Mesothelial cell of epicardium (in vitro differentiated cells): ENCODE measurements around the gene PLEKHA5. TPM values are rescaled to one million over a fixed set of nuclear protein-coding genes. Genes with fewer than 3 reads are reported as not detected.
"Not testable (repeated sequence)": the region's sequence is repeated elsewhere in the genome, so short reads cannot be mapped to it uniquely, and the experiment has no call there.

Experiments
- DNase-seq, 2 experiments: peaks; one replicate each; pipeline ENCODE4 v3.0.0; 2021; ENCODE audit warnings: low spot score in 2 of 2; ENCODE audit not compliant: unreplicated experiment in 2 of 2
- H3K27ac Mint-ChIP-seq: 2 replicates; pipeline ENCODE4 v1.8.0; 2021; ENCODE audit warnings: mixed read lengths
- H3K27me3 Mint-ChIP-seq: 2 replicates; pipeline ENCODE4 v1.8.0; 2021; ENCODE audit warnings: low read depth, mixed read lengths
- H3K36me3 Mint-ChIP-seq: 2 replicates; pipeline ENCODE4 v1.8.0; 2021; ENCODE audit warnings: mixed read lengths
- H3K4me1 Mint-ChIP-seq: 2 replicates; pipeline ENCODE4 v1.8.0; 2021; ENCODE audit warnings: mixed read lengths
- H3K4me3 Mint-ChIP-seq: 2 replicates; pipeline ENCODE4 v1.8.0; 2021; ENCODE audit warnings: mild to moderate bottlenecking, moderate library complexity, mixed read lengths
- H3K9me3 Mint-ChIP-seq: 2 replicates; pipeline ENCODE4 v1.8.0; 2021; ENCODE audit warnings: mixed read lengths
- total RNA-seq: library from RNA; stranded (reverse); gene quantifications from 3 replicates; pipeline ENCODE4 v1.2.1, GENCODE V29; 2021
- TF ChIP-seq, protein P1 (sequence below): fragments of 200-600 bp; sonication (generic); IDR thresholded peaks from one replicate; pipeline ENCODE4 v1.5.0; 2021; ENCODE audit warnings: antibody characterized with exemption; ENCODE audit not compliant: unreplicated experiment

Gene PLEKHA5
- total RNA-seq, 1 donor from 2014 or later = 52.0 TPM

DNA sequence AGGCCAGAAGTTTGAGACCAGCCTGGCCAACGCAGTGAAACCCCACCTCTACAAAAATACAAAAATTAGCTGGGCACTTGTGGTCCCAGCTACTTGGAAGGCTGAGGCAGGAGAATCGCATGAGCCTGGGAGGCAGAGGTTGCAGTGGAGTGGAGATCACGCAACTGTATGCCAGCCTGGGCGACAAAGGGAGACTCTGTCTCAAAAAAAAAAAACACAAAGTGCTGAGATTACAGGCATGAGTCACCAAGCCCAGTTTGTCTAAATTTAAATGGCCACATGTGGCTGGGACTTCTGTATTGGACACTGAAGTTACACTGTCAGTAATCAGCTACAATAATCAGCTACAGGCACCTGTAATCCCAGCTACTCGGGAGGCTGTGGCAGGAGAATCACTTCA, 208.9 kb downstream of the PLEKHA5 start:
- DNase-seq = no peak
- TF ChIP-seq, protein P1, sequence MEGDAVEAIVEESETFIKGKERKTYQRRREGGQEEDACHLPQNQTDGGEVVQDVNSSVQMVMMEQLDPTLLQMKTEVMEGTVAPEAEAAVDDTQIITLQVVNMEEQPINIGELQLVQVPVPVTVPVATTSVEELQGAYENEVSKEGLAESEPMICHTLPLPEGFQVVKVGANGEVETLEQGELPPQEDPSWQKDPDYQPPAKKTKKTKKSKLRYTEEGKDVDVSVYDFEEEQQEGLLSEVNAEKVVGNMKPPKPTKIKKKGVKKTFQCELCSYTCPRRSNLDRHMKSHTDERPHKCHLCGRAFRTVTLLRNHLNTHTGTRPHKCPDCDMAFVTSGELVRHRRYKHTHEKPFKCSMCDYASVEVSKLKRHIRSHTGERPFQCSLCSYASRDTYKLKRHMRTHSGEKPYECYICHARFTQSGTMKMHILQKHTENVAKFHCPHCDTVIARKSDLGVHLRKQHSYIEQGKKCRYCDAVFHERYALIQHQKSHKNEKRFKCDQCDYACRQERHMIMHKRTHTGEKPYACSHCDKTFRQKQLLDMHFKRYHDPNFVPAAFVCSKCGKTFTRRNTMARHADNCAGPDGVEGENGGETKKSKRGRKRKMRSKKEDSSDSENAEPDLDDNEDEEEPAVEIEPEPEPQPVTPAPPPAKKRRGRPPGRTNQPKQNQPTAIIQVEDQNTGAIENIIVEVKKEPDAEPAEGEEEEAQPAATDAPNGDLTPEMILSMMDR = no peak
- peaks cover 6% of the 10 kb centered on the region for H3K9me3 Mint-ChIP-seq
- peaks cover 16% of the 10 kb centered on the region for H3K36me3 Mint-ChIP-seq
- H3K27ac Mint-ChIP-seq = no peak overlapping the region
- no peaks in the 10 kb centered on the region for H3K27me3 Mint-ChIP-seq
- H3K4me3 Mint-ChIP-seq = no peak overlapping the region
- no peaks in the 10 kb centered on the region for H3K4me1 Mint-ChIP-seq

- H3K36me3 Mint-ChIP-seq = peaks cover 54% of the 10 kb centered on the region
- H3K9me3 Mint-ChIP-seq = peaks cover 11% of the 10 kb centered on the region
- DNase-seq, H3K4me1 Mint-ChIP-seq, H3K27me3 Mint-ChIP-seq, H3K27ac Mint-ChIP-seq, H3K4me3 Mint-ChIP-seq: not testable (repeated sequence)
Measured at GRCh38 chr12:19350850-19351249, 221.3 kb downstream of the PLEKHA5 start.

DNA sequence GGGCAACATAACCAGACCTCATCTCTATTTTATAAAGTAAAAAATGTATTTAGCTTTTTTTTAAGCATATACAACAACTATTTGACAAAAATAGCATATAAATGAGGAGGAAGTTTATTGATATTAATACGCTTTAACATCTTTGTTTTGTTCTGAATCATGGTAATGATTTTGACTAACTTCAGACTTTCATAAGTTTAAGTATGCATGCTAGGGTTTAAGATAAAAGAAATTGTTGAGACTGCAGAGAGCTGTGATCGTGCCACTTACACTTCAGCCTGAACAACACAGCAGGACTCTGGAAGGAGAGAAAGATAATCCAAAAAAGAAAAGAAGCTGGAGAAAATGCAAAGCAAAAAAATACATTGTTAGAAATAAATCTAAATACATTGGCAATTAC, 221.8 kb downstream of the PLEKHA5 start:
- Mint-ChIP-seq H3K36me3 (peaks cover 54% of the 10 kb centered on the region), H3K27ac (no peak overlapping the region), H3K9me3 (peaks cover 11% of the 10 kb centered on the region), H3K27me3 (no peaks in the 10 kb centered on the region), H3K4me1 (no peaks in the 10 kb centered on the region), H3K4me3 (no peak overlapping the region)
- DNase-seq = no peak
- TF ChIP-seq, protein P1 = no peak

DNA sequence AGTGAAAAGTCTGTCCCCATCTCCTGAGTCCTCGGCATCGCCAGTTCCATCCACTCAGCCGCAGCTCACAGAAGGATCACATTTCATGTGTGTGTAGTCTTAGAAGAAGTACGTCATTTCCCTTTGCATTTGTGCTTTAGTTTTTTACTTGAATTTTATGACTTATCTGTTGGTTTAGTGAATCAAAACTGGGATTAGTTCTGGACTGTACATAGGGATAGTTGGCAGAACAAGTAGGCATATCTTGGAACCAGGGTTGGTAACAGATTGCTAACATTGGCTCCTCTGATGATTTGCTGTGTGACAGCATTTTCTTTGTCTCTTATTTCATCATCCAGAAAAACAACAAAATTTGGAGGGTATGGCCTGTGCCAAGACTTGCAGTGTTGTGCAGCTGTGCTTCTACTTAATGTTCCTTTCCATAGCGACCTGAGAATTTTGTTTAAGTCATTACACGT, 240.2 kb downstream of the PLEKHA5 start:
- Mint-ChIP-seq H3K27ac (peak overlapping the region; percentile 36), H3K4me3 (no peak overlapping the region), H3K4me1 (no peaks in the 10 kb centered on the region), H3K27me3 (no peaks in the 10 kb centered on the region), H3K36me3 (peaks cover 52% of the 10 kb centered on the region), H3K9me3 (peaks cover 4% of the 10 kb centered on the region)
- DNase-seq = no peak
- TF ChIP-seq, protein P1 = no peak

- H3K4me1 Mint-ChIP-seq = no peaks in the 10 kb centered on the region
- H3K27ac Mint-ChIP-seq = no peak overlapping the region
- TF ChIP-seq, protein P1 = no peak
- peaks cover 4% of the 10 kb centered on the region for H3K9me3 Mint-ChIP-seq
- H3K4me3 Mint-ChIP-seq = no peak overlapping the region
- DNase-seq = no peak
- H3K27me3 Mint-ChIP-seq = no peaks in the 10 kb centered on the region
- peaks cover 47% of the 10 kb centered on the region for H3K36me3 Mint-ChIP-seq
Measured at GRCh38 chr12:19373586-19373985, 244.1 kb downstream of the PLEKHA5 start.

DNA sequence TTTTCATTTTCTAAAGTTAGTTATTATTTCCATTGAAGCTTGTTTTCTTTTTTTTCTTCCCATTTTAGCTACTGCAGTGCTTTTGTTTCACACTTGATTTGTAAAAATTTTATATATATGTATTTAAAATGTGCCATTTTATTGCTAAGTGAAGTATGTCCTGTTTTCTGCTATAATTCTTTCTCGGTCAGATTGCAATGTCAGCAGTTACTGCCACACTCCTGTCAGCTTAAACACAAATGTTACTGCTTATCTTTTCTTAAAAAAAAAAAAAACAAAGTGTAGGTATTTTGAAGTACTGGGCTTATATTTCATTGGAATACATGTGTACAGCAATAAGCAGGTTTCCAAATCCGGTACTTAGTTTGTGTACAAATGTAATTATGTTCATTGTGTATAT, 246.4 kb downstream of the PLEKHA5 start:
- Mint-ChIP-seq H3K36me3 (peaks cover 42% of the 10 kb centered on the region), H3K27ac (no peak overlapping the region), H3K4me1 (no peaks in the 10 kb centered on the region), H3K4me3 (no peak overlapping the region), H3K27me3 (no peaks in the 10 kb centered on the region), H3K9me3 (peaks cover 4% of the 10 kb centered on the region)
- DNase-seq = no peak
- TF ChIP-seq, protein P1 = no peak
